HCT116 (cell line): ENCODE results near the gene DPP10. TPM values are rescaled to one million over a fixed set of nuclear protein-coding genes. Genes with fewer than 3 reads are reported as not detected.

Source experiments
- ATAC-seq: fragments of 200-7000 bp; cut with Tn5 transposase; 2 replicates; pipeline ENCODE4 v1.9.1; 2020; ENCODE audit warnings: mild to moderate bottlenecking, moderate library complexity
- BruUV-seq: library from RNA; stranded (reverse); fragments of 400-500 nt; replicated peaks from 2 replicates; lab custom pipeline; 2021; lab: Mats Ljungman, UMichigan
- CTCF ChIA-PET: fragments of 300-600 bp; sonication (Branson Sonifier 250); formaldehyde crosslinking; loops from one replicate; lab custom pipeline; 2021; ENCODE audit warnings: antibody characterized with exemption; lab: Charles Lee
- POLR2A ChIA-PET: fragments of 300-600, 350-600 bp; sonication (Branson Sonifier 250); formaldehyde crosslinking; loops from one replicate; lab custom pipeline; 2021; ENCODE audit warnings: antibody characterized with exemption; lab: Charles Lee
- RAD21 ChIA-PET, 2 experiments: fragments of 300-600 bp; sonication (Branson Sonifier 250); formaldehyde crosslinking; loops; one replicate each; lab custom pipeline; 2023; ENCODE audit warnings: low total read pairs in 2 of 2; ENCODE audit not compliant: uncharacterized antibody in 2 of 2, unreplicated experiment in 2 of 2, low non-redundant PET in 1 of 2; lab: Charles Lee
- DNase-seq: peaks from one replicate; pipeline ENCODE4 v3.0.0-alpha.2; 2010; ENCODE audit warnings: low read depth, low spot score
- H2AFZ ChIP-seq: fragments of 200-600 bp; shearing (Covaris generic), sonication (generic); 2 replicates; pipeline ENCODE4 v1.6.1; 2017; ENCODE audit warnings: low read depth, mixed run types, mixed read lengths, antibody characterized with exemption, low read length; ENCODE audit not compliant: poor library complexity, severe bottlenecking
- H3K27ac ChIP-seq: 2 replicates; pipeline ENCODE4 v1.5.1; 2012; ENCODE audit warnings: low read depth, low read length
- H3K27me3 ChIP-seq: fragments of 200-600 bp; sonication (generic); 2 replicates; pipeline ENCODE4 v1.6.1; 2016; ENCODE audit warnings: mixed run types, low read length, mixed read lengths; ENCODE audit not compliant: insufficient read depth
- H3K36me3 ChIP-seq, 2 experiments: fragments of 200-500 bp in 1 of 2; fragments of 200-600 bp in 1 of 2; sonication (Bioruptor generic) in 1 of 2; sonication (generic) in 1 of 2; 2 replicates each; pipeline versions ENCODE4 v1.5.1 to v1.6.1; 2014 to 2016; ENCODE audit warnings: low read length in 2 of 2, inconsistent platforms in 1 of 2, mixed read lengths in 1 of 2, mixed run types in 1 of 2; ENCODE audit not compliant: insufficient read depth in 2 of 2, control insufficient read depth in 1 of 2
- H3K4me1 ChIP-seq, 2 experiments: fragments of 200-600 bp in 1 of 2; sonication (generic) in 1 of 2; 2 replicates each; pipeline versions ENCODE4 v1.5.1 to v1.6.1; 2012 to 2017; ENCODE audit warnings: low read length in 2 of 2, inconsistent platforms in 1 of 2, mild to moderate bottlenecking in 1 of 2, mixed read lengths in 1 of 2, mixed run types in 1 of 2, moderate library complexity in 1 of 2; ENCODE audit not compliant: insufficient read depth in 2 of 2, control insufficient read depth in 1 of 2
- H3K4me2 ChIP-seq: fragments of 200-600 bp; sonication (generic); 2 replicates; pipeline ENCODE4 v1.6.1; 2017; ENCODE audit warnings: mixed run types, low read length, mixed read lengths
- H3K4me3 ChIP-seq, 2 experiments: fragments of 200-600 bp in 1 of 2; sonication (generic) in 1 of 2; replicated peaks in 1 of 2; 2 replicates each; pipeline ENCODE4 v1.5.1; 2011 to 2016; ENCODE audit warnings: low read length in 2 of 2, control low read depth in 1 of 2, low read depth in 1 of 2, mild to moderate bottlenecking in 1 of 2, mixed read lengths in 1 of 2, mixed run types in 1 of 2
- H3K79me2 ChIP-seq: fragments of 200-600 bp; sonication (generic); 2 replicates; pipeline ENCODE4 v1.6.1; 2017; ENCODE audit warnings: mild to moderate bottlenecking, mixed run types, low read length, moderate library complexity, mixed read lengths; ENCODE audit not compliant: insufficient read depth
- H3K9ac ChIP-seq: fragments of 200-600 bp; sonication (generic); 2 replicates; pipeline ENCODE4 v1.6.1; 2016; ENCODE audit warnings: low read length, mixed read lengths
- H3K9me2 ChIP-seq: fragments of 200-600 bp; sonication (generic), shearing (Covaris generic); 2 replicates; pipeline ENCODE4 v1.6.1; 2017; ENCODE audit warnings: mixed run types, mild to moderate bottlenecking, moderate library complexity; ENCODE audit not compliant: insufficient read depth
- H3K9me3 ChIP-seq, 2 experiments: fragments of 200-500 bp in 1 of 2; fragments of 200-600 bp in 1 of 2; sonication (Bioruptor generic) in 1 of 2; sonication (generic) in 1 of 2; 2 replicates each; pipeline ENCODE4 v1.6.1; 2014 to 2017; ENCODE audit warnings: low read length in 2 of 2, mixed read lengths in 2 of 2, inconsistent platforms in 1 of 2, low read depth in 1 of 2, mild to moderate bottlenecking in 1 of 2, mixed run types in 1 of 2, moderate library complexity in 1 of 2; ENCODE audit not compliant: control insufficient read depth in 1 of 2, insufficient read depth in 1 of 2
- H4K20me1 ChIP-seq: fragments of 200-600 bp; sonication (generic), shearing (Covaris generic); 2 replicates; pipeline ENCODE4 v1.6.1; 2017; ENCODE audit warnings: mixed run types, mild to moderate bottlenecking, moderate library complexity; ENCODE audit not compliant: insufficient read depth
- ATF3 ChIP-seq: IDR thresholded peaks from 2 replicates; pipeline ENCODE4 v1.6.1; 2012
- CEBPB ChIP-seq: IDR thresholded peaks from 2 replicates; pipeline ENCODE4 v1.6.1; 2012; ENCODE audit warnings: low read depth
- CTCF ChIP-seq, 3 experiments: fragments of 200-600 bp in 1 of 3; sonication (generic) in 1 of 3; IDR thresholded peaks in 2 of 3; conservative IDR thresholded peaks in 1 of 3; 2 replicates each; pipeline ENCODE4 v1.5.1; 2012 to 2017; ENCODE audit warnings: low read depth in 2 of 3, low read length in 2 of 3, antibody characterized with exemption in 1 of 3, borderline replicate concordance in 1 of 3, control low read depth in 1 of 3, mild to moderate bottlenecking in 1 of 3, mixed read lengths in 1 of 3, mixed run types in 1 of 3, moderate library complexity in 1 of 3; ENCODE audit not compliant: insufficient read depth in 1 of 3
- ELF1 ChIP-seq: IDR thresholded peaks from 2 replicates; pipeline ENCODE4 v1.6.1; 2012; ENCODE audit warnings: low read depth, borderline replicate concordance
- EZH2phosphoT487 ChIP-seq: fragments of 200-600 bp; IDR thresholded peaks from 2 replicates; pipeline ENCODE4 v1.6.1; 2018; ENCODE audit warnings: antibody characterized with exemption, borderline replicate concordance
- JUND ChIP-seq: IDR thresholded peaks from 2 replicates; pipeline ENCODE4 v1.6.1; 2012
- MAX ChIP-seq: IDR thresholded peaks from 2 replicates; pipeline ENCODE4 v1.6.1; 2012
- POLR2A ChIP-seq: IDR thresholded peaks from 2 replicates; pipeline ENCODE4 v1.7.0; 2011; ENCODE audit warnings: borderline replicate concordance; ENCODE audit not compliant: insufficient read depth, insufficient read length; ENCODE audit errors: extremely low read depth
- RAD21 ChIP-seq: IDR thresholded peaks from 2 replicates; pipeline ENCODE4 v1.6.1; 2012; ENCODE audit warnings: low read depth, mild to moderate bottlenecking
- SRF ChIP-seq: IDR thresholded peaks from 2 replicates; pipeline ENCODE4 v1.6.1; 2012; ENCODE audit warnings: low read depth
- YY1 ChIP-seq: IDR thresholded peaks from 2 replicates; pipeline ENCODE4 v1.6.1; 2011; ENCODE audit warnings: low read length, low read depth, moderate library complexity, mild to moderate bottlenecking; ENCODE audit not compliant: insufficient replicate concordance; ENCODE audit errors: extremely low read depth
- ZFX ChIP-seq: fragments of 450-650 bp; IDR thresholded peaks from 2 replicates; pipeline ENCODE4 v1.6.1; 2017
- ZNF274 ChIP-seq: fragments of 200-500 bp; sonication (Bioruptor generic); IDR thresholded peaks from 2 replicates; pipeline ENCODE4 v1.6.1; 2014; ENCODE audit warnings: mild to moderate bottlenecking, low read depth, low read length, inconsistent platforms
- intact Hi-C: fragments of 100-400 bp; cut with micrococcal nuclease; formaldehyde crosslinking; loops from 2 replicates; pipeline ENCODE4 v1.10.0; 2022
- total RNA-seq: library from RNA; stranded (reverse); gene quantifications from one replicate; pipeline ENCODE4 v1.2.1, GENCODE V29; 2021; ENCODE audit not compliant: unreplicated experiment

Gene DPP10
- total RNA-seq, 1 experiment from 2014 or later = not detected

GRCh38 chr2:115129536-115129935 is 687.1 kb downstream of the DPP10 start:
- no peak overlapping the region for H3K4me2 ChIP-seq
- no peak overlapping the region for H3K27ac ChIP-seq
- no peaks in the 10 kb centered on the region for H3K4me1 ChIP-seq
- ChIA-PET POLR2A (no interaction called here), CTCF (no interaction called here), RAD21 (no interaction called here)
- H3K9me3 ChIP-seq = peaks cover 9 to 27% of the 10 kb centered on the region in 2 experiments; a peak in 2 of 4 replicates
- ATAC-seq (no peak), DNase-seq (no peak)
- H4K20me1 ChIP-seq = no peaks in the 10 kb centered on the region
- no peak overlapping the region for H3K9ac ChIP-seq
- no peaks in the 10 kb centered on the region for H3K36me3 ChIP-seq
- no peak overlapping the region for H2AFZ ChIP-seq
- H3K79me2 ChIP-seq = no peaks in the 10 kb centered on the region
- no TSS peak for BruUV-seq
- no peaks in the 10 kb centered on the region for H3K27me3 ChIP-seq
- no peaks in the 10 kb centered on the region for H3K9me2 ChIP-seq
- H3K4me3 ChIP-seq = no peak overlapping the region
- intact Hi-C loops = no loop called here
- TF ChIP-seq ATF3 (no peak), SRF (no peak), ZNF274 (no peak), EZH2phosphoT487 (no peak), CTCF (IDR thresholded peaks at IDR 0.05 in 2 of 3, conservative IDR thresholded peaks at IDR 0.05 in 1 of 3; ENCODE audit: borderline replicate concordance in 1 of 3, insufficient read depth in 1 of 3, low read depth in 2 of 3, low read length in 2 of 3) (no peak), ELF1 (no peak), MAX (no peak), POLR2A (no peak), CEBPB (no peak), RAD21 (no peak), YY1 (no peak), JUND (no peak), ZFX (no peak)
